HepG2 (cell line): ENCODE data around the gene PRKN. TPM values are rescaled to one million over a fixed set of nuclear protein-coding genes. Genes with fewer than 3 reads are reported as not detected.

ENCODE experiments used
- ATAC-seq: fragments of 200-7000 bp; cut with Tn5 transposase; 3 replicates; pipeline ENCODE4 v1.9.1; 2020; ENCODE audit warnings: mild to moderate bottlenecking, moderate library complexity
- BruUV-seq: library from RNA; stranded (reverse); fragments of 400-500 nt; replicated peaks from 2 replicates; lab custom pipeline; 2021; lab: Mats Ljungman, UMichigan
- CTCF ChIA-PET: fragments of 300-600 bp; formaldehyde crosslinking; extraction: SDS; loops from one replicate; lab custom pipeline; 2021; ENCODE audit warnings: low total read pairs, inconsistent platforms, low intra/inter-chr PET ratio; lab: Yijun Ruan, JAX
- POLR2A ChIA-PET: fragments of 350-600 bp; sonication (Branson Sonifier 250); formaldehyde crosslinking; loops from one replicate; lab custom pipeline; 2020; ENCODE audit warnings: antibody characterized with exemption, inconsistent platforms; lab: Yijun Ruan, JAX
- DNase-seq: peaks from one replicate; pipeline ENCODE4 v3.0.0-alpha.2; 2015; ENCODE audit warnings: low spot score
- FAIRE-seq: peaks from 3 replicates; lab custom pipeline; 2011; peaks lifted over from hg19 to GRCh38; lab: Jason Lieb, UNC
- H2AFZ ChIP-seq: one replicate; pipeline ENCODE4 v1.6.1; 2011; ENCODE audit warnings: low read length, inconsistent platforms
- H3K27ac ChIP-seq: fragments of 300-600 bp; 3 replicates; pipeline ENCODE4 v1.8.0; 2011; ENCODE audit warnings: mixed run types, mild to moderate bottlenecking, mixed read lengths, low read length, inconsistent platforms; ENCODE audit not compliant: insufficient read depth; ENCODE audit errors: extremely low read length
- H3K27me3 ChIP-seq, 2 experiments: fragments of 200-600 bp in 1 of 2; 2 replicates in 1 of 2; 3 replicates in 1 of 2; pipeline versions ENCODE4 v1.6.0 to v1.8.0; 2011; ENCODE audit warnings: low read length in 2 of 2, mild to moderate bottlenecking in 2 of 2, moderate library complexity in 2 of 2, inconsistent platforms in 1 of 2; ENCODE audit not compliant: insufficient read depth in 2 of 2, control insufficient read depth in 1 of 2
- H3K36me3 ChIP-seq, 2 experiments: fragments of 200-600 bp in 1 of 2; replicated peaks in 1 of 2; 2 replicates in 1 of 2; 3 replicates in 1 of 2; pipeline versions ENCODE4 v1.5.1 to v1.8.0; 2011; ENCODE audit warnings: low read length in 2 of 2, inconsistent platforms in 1 of 2; ENCODE audit not compliant: insufficient read depth in 2 of 2, control insufficient read depth in 1 of 2
- H3K4me1 ChIP-seq: 2 replicates; pipeline ENCODE4 v1.5.1; 2012; ENCODE audit warnings: low read length, inconsistent platforms; ENCODE audit not compliant: insufficient read depth
- H3K4me2 ChIP-seq: 2 replicates; pipeline ENCODE4 v1.6.0; 2011; ENCODE audit warnings: low read depth, low read length, inconsistent platforms
- H3K4me3 ChIP-seq, 3 experiments: fragments of 200-600 bp in 1 of 3; sonication (generic), shearing (Covaris generic) in 1 of 3; replicated peaks in 1 of 3; 2 replicates each; pipeline ENCODE4 v1.5.1; 2011 to 2016; ENCODE audit warnings: low read length in 3 of 3, inconsistent platforms in 2 of 3, low read depth in 2 of 3, mild to moderate bottlenecking in 2 of 3, control low read depth in 1 of 3, mixed read lengths in 1 of 3; ENCODE audit not compliant: insufficient read depth in 1 of 3
- H3K79me2 ChIP-seq: one replicate; pipeline ENCODE4 v1.6.1; 2011; ENCODE audit warnings: low read length, inconsistent platforms; ENCODE audit not compliant: insufficient read depth
- H3K9ac ChIP-seq: 2 replicates; pipeline ENCODE4 v1.6.0; 2011; ENCODE audit warnings: mild to moderate bottlenecking, low read depth, low read length, inconsistent platforms; ENCODE audit not compliant: insufficient read depth
- H3K9me3 ChIP-seq: 2 replicates; pipeline ENCODE4 v1.5.1; 2012; ENCODE audit warnings: mild to moderate bottlenecking, low read length
- H4K20me1 ChIP-seq: 2 replicates; pipeline ENCODE4 v1.6.0; 2011; ENCODE audit warnings: inconsistent platforms, mild to moderate bottlenecking, low read length, moderate library complexity; ENCODE audit not compliant: insufficient read depth
- EP300 ChIP-seq, 3 experiments: sonication (generic) in 1 of 3; formaldehyde crosslinking in 1 of 3; IDR thresholded peaks; 2 replicates each; pipeline versions ENCODE4 v1.5.1 to v1.6.1; 2011 to 2020; ENCODE audit warnings: low read depth in 2 of 3, low read length in 2 of 3, borderline replicate concordance in 1 of 3, improper control_type of control experiment in 1 of 3, mild to moderate bottlenecking in 1 of 3, missing genetic modification reagents in 1 of 3, moderate library complexity in 1 of 3
- NCOA5 ChIP-seq: sonication (generic); formaldehyde crosslinking; IDR thresholded peaks from 2 replicates; pipeline ENCODE4 v1.4.0; 2020; ENCODE audit warnings: missing genetic modification reagents
- ONECUT2 ChIP-seq: sonication (generic); formaldehyde crosslinking; IDR thresholded peaks from 2 replicates; pipeline ENCODE4 v1.4.0; 2020; ENCODE audit warnings: missing genetic modification reagents
- RFXANK ChIP-seq: IDR thresholded peaks from 2 replicates; pipeline ENCODE4 v1.6.1; 2016
- WGBS: methylation state at CpG from one replicate; pipeline ENCODE4 v1.1.6; 2017; ENCODE audit warnings: low lambda C conversion rate; 5-methylcytosine and 5-hydroxymethylcytosine counted together
- in situ Hi-C: cut with HindIII; loops from 2 replicates; pipeline ENCODE4 v1.10.0; 2017; ENCODE audit warnings: low pct_unique_long_range_greater_than_20kb; ENCODE audit not compliant: extremely low pct_ligation_motif_present
- intact Hi-C: fragments of 100-400 bp; cut with micrococcal nuclease; formaldehyde crosslinking; loops from one replicate; pipeline ENCODE4 v1.10.0; 2022; ENCODE audit not compliant: unreplicated experiment
- polyA plus RNA-seq, 8 experiments: library from polyadenylated mRNA; depleted of rRNA in 3 of 8; stranded (reverse) in 7 of 8; unstranded in 1 of 8; fragments of >200 nt; fragmentation: Illumina TruSeq in 4 of 8; extraction: Trizol in 4 of 8; gene quantifications; 2 replicates each; pipeline versions ENCODE4 v1.2.1 to v1.2.3, GENCODE V29; 2011 to 2016; ENCODE audit warnings: low read depth in 4 of 8, missing spikeins in 1 of 8, mixed read lengths in 1 of 8; ENCODE audit not compliant: insufficient read depth in 1 of 8
- total RNA-seq, 5 experiments: library from RNA; depleted of rRNA; stranded (reverse); fragments of >200 nt; fragmentation: Illumina TruSeq; extraction: Trizol; gene quantifications; 2 replicates each; pipeline ENCODE4 v1.2.3, GENCODE V29; 2016; ENCODE audit warnings: low read depth in 1 of 5
- TF ChIP-seq, protein P1 (sequence below): sonication (generic); formaldehyde crosslinking; IDR thresholded peaks from 2 replicates; pipeline ENCODE4 v1.4.0; 2020; ENCODE audit warnings: mild to moderate bottlenecking, missing genetic modification reagents

The PRKN gene
- total and polyA plus RNA-seq, 2 of the 13 experiments (the other 11 are each of a cell fraction or from before 2014, with no cell fraction given), result 0.31 to 0.44 TPM

DNA sequence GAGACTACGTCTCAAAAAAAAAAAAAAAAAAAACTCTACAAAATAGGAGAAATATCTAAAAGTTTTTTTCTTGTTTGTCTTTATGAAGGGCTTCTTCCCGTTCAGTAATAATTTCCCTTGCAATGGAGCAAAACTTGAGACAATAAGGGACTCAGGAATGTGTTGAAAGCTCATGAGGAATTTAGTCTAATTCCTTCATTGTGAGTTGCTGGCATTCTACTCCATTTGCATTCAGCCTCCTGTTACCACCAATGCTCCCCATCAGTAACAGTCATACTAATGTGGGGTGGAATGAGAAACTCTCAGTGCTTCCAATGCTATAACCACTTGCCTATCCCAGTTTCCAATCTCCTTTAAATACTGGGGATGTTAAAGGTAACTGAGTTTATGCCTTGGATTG is 877.0 kb downstream of the PRKN start (continued):
- TF ChIP-seq, protein P1, sequence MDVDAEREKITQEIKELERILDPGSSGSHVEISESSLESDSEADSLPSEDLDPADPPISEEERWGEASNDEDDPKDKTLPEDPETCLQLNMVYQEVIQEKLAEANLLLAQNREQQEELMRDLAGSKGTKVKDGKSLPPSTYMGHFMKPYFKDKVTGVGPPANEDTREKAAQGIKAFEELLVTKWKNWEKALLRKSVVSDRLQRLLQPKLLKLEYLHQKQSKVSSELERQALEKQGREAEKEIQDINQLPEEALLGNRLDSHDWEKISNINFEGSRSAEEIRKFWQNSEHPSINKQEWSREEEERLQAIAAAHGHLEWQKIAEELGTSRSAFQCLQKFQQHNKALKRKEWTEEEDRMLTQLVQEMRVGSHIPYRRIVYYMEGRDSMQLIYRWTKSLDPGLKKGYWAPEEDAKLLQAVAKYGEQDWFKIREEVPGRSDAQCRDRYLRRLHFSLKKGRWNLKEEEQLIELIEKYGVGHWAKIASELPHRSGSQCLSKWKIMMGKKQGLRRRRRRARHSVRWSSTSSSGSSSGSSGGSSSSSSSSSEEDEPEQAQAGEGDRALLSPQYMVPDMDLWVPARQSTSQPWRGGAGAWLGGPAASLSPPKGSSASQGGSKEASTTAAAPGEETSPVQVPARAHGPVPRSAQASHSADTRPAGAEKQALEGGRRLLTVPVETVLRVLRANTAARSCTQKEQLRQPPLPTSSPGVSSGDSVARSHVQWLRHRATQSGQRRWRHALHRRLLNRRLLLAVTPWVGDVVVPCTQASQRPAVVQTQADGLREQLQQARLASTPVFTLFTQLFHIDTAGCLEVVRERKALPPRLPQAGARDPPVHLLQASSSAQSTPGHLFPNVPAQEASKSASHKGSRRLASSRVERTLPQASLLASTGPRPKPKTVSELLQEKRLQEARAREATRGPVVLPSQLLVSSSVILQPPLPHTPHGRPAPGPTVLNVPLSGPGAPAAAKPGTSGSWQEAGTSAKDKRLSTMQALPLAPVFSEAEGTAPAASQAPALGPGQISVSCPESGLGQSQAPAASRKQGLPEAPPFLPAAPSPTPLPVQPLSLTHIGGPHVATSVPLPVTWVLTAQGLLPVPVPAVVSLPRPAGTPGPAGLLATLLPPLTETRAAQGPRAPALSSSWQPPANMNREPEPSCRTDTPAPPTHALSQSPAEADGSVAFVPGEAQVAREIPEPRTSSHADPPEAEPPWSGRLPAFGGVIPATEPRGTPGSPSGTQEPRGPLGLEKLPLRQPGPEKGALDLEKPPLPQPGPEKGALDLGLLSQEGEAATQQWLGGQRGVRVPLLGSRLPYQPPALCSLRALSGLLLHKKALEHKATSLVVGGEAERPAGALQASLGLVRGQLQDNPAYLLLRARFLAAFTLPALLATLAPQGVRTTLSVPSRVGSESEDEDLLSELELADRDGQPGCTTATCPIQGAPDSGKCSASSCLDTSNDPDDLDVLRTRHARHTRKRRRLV (CRISPR knock-in tag), result no peak
- no peak for TF ChIP-seq RFXANK

DNA sequence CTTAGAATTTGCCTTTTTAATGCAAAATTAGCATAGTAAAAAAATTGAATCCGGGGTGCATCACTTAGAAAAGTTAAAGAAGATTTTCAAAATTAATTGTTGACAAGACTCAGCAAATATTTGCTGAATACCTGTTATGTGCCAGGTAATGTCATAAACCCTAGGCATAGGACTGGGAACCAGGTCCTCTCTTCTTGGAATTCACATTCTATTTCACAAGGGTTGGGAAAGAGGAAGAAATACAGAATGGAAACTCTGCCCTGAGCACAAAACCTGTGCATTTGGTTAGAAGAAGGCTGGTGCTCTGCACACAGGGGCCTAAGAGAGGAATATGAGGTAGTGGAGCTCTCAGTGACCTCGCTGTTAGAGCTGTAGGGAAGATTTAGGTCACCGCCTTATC is 879.9 kb downstream of the PRKN start:
- ChIA-PET POLR2A (no interaction called here), CTCF (no interaction called here)
- Histone ChIP-seq H3K4me3 (no peak overlapping the region), H3K27me3 (no peaks in the 10 kb centered on the region; a peak in 2 of 5 replicates), H3K27ac (no peak overlapping the region), H3K36me3 (no peaks in the 10 kb centered on the region), H3K9ac (no peak overlapping the region), H3K4me1 (no peaks in the 10 kb centered on the region), H4K20me1 (no peaks in the 10 kb centered on the region), H3K9me3 (no peaks in the 10 kb centered on the region), H3K4me2 (no peak overlapping the region), H2AFZ (no peak overlapping the region), H3K79me2 (no peaks in the 10 kb centered on the region)
- BruUV-seq, result no TSS peak
- intact Hi-C loops (no loop called here), in situ Hi-C loops (loop anchor here (25.0 kb wide), 1 partner anchor 890 kb away; the partner anchor contains the start of genes PACRG and PRKN)
- ATAC-seq, result no peak
- TF ChIP-seq ONECUT2 (no peak), NCOA5 (no peak), EP300 (IDR thresholded peaks at IDR 0.05; ENCODE audit: low read depth in 2 of 2, low read length in 2 of 2) (no peak), EP300 (CRISPR knock-in tag; IDR thresholded peaks at IDR 0.05; ENCODE audit: borderline replicate concordance) (no peak)
- DNase-seq, result no peak
- 36% methylated on average over 3 of the region's 3 CpGs for WGBS
- no peak for FAIRE-seq
